Activated CD4-positive, alpha-beta T cell treated with anti-CD3 and anti-CD28 coated beads, Interleukin-2, Interleukin-6, amounts not matched to agents 100 ng/mL and 50 ng/mL, durations not matched to agents 16 hours and 8 hours (primary cell): ENCODE data around the gene EFCAB6.

Experiments used
- DNase-seq: peaks from one replicate; pipeline ENCODE4 v3.0.0-alpha.2; 2020

The EFCAB6 gene

DNA sequence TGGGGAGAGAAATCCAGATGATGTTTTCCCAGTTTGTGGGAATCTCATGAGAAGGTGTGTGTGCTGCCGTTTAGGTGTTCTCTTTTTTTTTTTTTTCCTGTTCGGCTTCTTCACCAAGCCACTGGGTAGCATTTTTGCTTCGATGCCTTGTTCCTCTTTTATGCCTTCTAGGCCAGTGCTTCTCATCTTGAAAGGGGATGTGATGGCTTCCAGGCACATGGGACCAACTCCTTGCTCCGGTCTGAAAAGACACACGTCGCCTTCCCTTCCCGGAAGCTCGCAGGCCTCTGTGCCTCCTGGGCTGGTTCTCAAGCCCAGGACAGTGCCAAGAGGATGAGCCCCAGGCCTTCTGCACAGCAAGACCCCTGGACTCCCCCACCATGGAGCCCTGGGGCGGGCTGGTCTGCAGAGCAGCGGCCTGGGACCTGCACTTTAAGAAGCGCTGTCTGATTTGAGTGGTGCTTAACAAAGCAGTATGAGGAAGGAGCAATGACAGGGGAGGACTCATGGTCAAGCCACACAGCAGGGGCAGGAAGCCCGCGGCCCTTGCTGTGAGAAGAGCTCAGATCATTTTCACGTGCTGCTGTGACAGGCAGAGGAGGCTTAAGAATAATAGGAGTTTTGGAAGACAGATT is 241.5 kb downstream of the EFCAB6 start:
- no peak for DNase-seq

GRCh38 chr22:43569111-43569510 is 243.0 kb downstream of the EFCAB6 start:
- no peak for DNase-seq

GRCh38 chr22:43567691-43568324 is 244.3 kb downstream of the EFCAB6 start:
- DNase-seq, result no peak

DNA sequence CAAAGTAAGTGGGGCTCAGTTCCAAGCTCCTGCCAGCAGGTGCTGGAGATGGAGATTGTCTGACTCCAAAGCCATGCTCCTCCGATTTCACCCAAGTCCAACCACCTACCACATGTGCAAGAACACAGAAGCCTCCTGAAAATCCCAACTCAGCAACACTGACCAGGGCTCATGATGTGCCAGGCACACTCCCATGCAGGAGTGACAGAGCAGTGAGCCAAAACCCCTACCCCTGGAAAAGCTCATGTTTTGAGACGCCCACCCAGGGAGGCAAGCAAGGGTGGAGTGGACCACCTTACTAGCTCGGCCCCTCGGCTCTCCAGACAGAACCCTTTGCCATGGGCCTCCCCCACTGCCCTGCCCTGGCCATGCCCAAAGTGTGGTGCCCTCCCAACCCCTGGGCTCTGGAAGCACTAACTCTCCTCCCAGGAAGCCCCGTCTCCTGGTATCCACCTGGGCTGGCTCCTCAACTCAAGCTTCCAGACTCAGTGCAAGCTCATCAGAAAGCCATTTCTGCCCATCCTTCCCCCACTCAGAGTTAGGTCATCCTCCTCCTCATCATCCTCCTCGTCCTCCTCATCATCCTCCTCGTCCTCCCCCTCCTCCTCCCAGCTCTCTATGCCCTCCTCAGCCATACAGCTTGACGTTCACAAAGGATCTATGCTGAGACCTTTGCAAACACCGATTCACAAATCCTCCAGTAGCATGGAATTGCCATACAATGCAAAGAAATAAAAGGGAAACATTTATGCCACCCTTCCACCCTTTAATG is 245.4 kb downstream of the EFCAB6 start:
- no peak for DNase-seq

- DNase-seq, result no peak
Observed at GRCh38 chr22:43566021-43566420, 246.1 kb downstream of the EFCAB6 start.

DNA sequence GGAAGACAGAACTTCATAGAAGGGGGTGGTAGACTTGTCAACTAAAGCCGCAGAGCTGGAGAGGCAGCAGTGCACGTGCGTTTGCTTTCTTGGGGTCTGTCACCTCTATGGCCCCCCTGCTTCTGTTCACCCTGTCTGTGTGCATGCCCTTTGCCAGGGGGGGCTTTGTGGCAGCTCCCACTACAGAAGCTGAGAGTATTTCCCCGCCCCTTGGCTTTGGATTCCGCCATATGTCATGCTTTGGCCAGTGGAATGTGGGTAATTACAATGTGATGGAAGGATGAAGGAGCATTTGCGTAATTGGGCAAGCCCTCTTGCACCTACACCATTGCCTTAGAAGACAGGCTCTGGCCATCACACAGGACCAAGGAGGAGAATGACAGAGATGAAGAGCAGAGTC is 247.2 kb downstream of the EFCAB6 start:
- no peak for DNase-seq

- no peak for DNase-seq
Observed at GRCh38 chr22:43563571-43563970, 248.5 kb downstream of the EFCAB6 start.

DNA sequence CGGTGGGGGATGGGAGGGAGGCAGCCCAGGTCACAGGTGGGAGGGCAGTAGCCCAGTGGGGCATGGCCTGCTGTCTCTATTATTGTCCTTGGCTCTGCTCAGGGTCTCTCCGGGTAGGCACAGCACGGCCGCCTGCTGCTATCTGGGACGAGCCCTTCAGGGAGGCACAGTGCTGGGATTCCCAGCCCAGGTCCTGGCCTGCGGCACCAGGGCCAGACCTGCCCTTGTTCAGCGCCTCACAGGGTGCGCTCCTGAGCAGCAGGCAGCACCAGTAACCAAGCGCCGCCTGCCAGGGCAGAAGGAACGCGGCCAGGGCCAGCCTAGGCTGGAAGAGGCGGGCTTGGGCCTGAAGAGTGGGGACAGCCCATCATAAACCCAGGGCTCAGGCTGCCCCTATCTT is 249.3 kb downstream of the EFCAB6 start:
- no peak for DNase-seq

DNA sequence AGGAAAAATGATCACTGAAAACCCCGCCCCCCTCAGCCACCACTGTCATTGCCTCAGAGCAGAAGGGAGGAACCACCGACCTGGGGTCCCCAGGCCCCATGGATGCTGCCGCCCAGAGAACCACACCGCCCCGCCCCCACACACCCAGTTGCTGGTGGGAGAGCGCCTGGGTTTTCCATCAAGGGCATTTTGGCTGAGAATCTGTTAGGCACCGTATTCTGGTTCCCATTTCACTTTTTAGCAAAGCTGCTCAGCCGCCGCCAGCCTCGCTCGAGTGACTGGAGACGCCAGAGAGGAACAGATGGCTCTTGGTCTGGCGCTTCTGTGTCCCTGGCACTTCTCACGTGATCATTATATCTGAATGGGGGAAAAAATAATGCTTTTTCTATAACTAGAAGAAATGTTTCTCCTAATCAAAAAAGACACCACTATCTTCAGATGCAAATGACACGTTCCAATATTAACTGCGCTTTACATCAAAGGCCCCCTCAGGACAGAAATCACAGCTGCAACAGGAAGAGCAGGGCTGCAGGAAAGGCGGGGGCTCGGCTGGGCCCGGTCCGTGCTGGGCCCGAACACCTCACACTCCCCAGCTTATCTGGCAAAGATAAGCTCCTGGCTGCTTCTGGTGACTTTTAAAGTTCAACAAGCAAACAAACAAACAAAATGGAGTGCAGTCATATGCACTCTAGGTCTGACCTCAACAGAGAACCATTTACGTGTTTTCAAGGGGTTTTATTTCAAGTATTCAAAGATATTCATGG is 250.5 kb downstream of the EFCAB6 start:
- no peak for DNase-seq

GRCh38 chr22:43560651-43561050 is 251.5 kb downstream of the EFCAB6 start:
- no peak for DNase-seq

GRCh38 chr22:43555561-43556515 is 256.3 kb downstream of the EFCAB6 start:
- no peak for DNase-seq

DNA sequence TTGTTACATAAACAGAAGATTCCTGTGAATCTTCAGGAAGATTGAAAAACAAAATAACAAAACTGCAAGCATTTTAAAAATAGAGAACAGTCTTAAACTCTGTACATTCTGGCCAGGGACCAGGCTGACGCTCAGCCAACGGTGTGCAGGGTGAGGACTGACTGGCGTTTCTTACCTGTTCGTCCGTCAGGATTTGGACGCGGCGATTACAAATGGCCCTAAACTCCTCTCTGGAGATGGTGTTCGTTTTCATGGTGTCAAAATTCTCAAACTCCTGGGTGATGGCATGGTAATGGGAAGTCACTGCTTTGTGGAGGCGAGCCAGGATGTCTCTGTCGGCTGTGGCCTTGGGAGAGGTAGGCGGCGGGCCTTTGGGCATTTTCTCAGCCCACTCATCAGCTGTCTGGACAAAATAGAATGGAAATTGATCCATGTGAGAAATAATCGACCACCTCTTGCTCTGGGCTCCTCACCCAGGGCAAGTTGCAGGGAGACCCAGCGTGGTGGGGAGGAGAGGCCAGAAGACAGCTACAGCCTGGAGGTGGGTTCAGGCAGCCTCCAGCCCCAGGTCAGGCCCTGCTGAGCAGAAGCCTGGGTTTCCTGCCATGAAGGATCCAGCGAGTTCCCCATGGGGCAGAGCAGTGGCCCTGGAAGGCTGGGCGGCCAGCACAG is 257.3 kb downstream of the EFCAB6 start:
- no peak for DNase-seq

- DNase-seq, result no peak
Observed at GRCh38 chr22:43554259-43554636, 257.9 kb downstream of the EFCAB6 start.

DNA sequence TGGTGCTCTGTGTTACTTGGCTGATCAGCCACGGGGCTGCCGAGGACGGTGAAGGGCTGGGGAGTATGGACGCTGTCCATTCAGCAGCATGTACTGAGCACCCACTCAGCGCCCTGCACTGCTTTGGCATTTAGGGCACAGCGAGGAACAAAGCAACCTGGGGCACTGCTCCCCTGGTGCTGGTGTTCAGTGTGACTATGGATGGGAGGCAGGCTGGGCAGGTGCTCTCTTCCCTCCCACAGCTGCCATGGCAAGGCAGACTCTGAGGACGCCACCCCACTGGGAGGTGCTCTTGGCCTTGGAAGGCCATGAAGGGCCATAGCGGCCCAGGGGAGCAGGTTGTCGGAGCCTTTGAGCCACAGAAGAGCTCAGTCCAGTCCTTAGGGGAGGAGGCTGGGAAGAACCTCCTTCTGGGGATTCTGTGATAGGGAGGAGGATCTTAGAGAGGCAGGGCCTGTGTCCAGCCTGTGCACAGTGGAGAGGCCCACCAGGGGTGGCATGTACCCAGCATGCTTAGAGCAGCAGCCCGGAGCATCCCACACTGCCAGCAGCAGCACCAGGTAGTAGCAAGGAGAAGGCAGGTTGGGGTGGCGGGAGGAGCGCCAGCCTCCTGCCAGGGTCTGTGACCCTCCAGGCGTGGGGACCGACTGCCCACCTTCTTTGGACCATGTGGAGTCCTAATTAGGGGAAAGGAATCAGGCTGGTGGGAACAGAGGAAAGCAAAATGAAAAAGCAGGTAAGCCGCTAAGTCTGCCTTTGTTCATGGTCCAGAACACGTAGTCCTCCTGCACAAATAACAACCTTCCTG is 258.4 kb downstream of the EFCAB6 start:
- DNase-seq, result no peak

DNA sequence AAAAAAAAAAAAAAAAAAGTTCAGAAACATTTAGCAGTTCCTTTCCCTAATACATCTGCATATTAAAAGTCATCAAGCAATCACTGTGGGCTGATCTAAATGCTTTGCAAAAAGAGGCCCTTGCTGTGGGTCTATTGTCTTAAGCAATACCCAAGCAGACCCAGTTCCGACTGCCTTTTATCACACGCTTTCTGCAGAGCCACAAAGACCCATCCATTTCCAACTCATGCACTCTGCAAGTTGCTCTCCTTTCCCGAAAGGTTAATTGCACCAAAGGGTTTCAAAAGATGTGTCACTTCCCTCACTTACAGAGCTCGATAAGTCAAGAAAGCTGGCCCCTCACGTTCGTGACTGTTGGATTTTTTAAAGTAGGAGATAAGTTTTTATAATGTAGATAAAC is 261.4 kb downstream of the EFCAB6 start:
- no peak for DNase-seq

DNA sequence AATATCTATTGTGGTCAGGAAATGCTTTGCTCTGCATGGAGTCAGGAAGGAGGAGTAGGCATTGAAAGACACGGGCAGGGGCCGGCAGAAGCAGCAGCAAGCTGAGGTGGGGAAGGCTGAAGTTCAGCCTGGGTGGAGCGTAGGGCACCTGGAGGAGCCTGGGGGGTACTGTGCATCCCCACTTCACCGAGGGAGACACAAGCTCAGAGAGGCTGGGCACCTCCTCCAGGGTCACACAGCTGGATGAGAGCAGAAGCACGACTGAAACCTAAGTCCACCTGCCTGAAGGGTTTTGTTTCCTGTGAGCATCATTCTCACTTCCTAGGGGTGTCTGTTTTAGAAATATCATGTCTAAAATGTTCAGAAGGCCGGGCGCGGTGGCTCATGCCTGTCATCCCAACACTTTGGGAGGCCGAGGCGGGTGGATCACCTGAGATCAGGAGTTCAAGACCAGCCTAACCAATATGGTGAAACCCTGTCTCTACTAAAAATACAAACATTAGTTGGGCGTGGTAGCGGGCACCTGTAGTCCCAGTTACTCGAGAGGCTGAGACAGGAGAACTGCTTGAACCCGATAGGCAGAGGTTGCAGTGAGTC is 262.0 kb downstream of the EFCAB6 start:
- DNase-seq, result no peak

- DNase-seq, result peak; percentile 7
Observed at GRCh38 chr22:43546186-43546585, 265.9 kb downstream of the EFCAB6 start.

GRCh38 chr22:43544289-43544673 is 267.8 kb downstream of the EFCAB6 start:
- DNase-seq, result no peak

DNA sequence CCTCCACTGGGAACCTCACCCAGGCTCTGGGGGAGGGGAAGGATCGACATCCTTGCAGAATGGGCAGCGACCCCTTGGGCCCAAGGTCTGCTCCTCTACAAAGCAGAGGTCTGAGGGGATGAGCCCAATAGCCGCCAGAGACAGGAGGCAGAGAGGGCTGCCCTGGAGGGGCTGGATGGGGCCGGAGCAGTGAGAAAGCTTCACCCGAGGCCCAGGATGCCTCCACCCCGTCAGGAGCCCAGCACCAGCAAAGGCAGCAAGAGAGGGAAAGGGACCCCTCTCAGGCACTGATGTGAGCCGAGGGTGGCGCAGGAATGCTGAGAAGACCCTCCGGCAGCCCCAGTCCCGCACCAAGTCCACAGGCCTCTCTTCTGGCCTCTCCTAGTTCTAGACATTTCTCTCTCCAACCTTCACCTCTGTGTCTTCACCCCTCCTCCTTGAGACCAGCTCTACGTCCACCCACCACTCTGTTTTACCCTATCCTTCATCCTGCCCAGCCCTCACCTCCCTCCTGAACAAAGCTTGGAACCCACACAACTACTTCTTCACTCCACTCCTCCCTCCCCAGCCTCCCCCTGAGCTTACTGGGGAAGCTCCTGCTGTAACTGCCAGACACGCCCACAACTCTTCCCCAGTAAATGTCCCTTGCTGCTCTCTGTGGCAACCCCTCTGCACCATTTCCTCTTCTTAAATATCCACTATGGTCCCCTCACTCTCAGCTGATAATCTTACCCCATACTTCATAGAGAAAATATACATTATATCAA is 268.4 kb downstream of the EFCAB6 start:
- no peak for DNase-seq
